Left forelimb (tissue), 1 donor: ENCODE results near the gene PARD3.

Experiments
- DNase-seq: peaks from one replicate; pipeline ENCODE4 v3.0.0-alpha.2; 2018; ENCODE audit warnings: low spot score

The PARD3 gene

DNA sequence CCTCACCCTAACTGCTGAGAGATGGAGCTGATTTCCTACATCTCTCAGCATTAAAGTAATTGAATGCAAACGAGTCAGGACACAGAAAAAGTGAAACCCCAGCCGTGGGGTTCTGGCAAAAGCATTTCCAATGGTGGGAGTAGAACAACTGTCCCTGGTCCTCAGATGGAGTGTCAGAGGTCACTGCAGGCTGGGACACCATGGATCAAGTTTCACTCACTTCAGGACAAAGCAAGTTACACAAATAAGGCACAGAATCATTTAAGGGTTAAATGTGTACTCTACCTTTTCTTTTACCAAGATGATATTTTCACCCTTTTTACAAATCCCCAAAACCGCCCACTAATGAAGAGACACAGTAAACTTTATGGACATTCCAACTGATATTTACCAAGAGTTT is 607.8 kb downstream of the PARD3 start:
- no peak for DNase-seq

DNA sequence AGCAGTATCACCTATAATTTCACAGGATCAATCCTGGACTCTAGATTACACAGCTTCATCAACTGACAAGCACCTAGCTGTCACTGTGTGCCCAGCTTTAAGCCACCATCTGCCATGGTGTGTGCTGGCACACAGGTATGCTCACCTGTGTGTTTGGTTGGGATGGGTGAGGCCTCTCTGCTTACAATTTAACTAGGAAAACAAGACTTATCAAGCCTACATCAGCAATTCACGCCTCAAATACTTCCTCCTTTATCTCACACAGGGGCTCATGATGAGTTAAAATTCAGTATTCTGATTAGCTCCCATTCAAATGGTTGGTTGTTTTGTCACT is 608.2 kb downstream of the PARD3 start:
- DNase-seq, result no peak

DNA sequence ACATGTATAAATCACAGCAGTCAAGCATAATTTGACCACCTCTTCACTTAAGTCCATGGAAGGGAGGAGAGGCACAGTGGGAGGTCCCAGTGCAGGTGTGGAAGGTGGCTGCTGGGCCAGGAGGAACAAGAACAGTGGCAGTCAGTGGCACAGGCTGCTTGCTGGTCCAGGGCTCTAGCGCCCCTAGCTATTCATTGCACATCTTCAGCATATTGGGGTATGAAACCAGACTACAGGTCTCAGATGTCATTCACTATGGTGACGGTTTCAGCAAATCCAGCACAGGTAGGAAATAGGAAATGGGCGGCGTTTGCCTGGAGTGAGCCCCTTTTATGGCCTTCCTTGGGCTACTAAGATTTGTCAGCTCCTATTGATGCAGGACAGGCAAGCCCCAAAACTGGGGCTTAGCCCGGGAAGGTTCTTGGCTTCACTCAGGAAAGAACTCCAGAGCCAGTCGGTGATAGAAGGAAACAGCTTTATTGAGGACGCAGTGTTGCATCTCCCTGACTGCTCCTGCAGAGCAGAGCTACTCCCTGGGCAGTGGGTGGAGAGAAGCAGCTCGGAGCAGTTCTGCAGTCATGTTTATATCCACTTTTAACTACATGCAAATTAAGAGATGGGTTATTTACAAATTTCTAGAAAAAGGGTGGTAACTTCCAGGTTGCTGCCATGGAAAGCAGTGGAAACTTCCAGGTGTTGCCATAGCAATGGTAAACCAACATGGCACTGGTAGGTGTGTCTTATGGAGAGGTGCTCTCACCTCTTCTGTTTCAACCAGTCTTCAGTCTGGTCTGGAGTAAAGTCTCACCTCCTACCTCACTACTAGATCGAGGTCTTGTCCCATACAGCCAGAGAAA is 608.8 kb downstream of the PARD3 start:
- DNase-seq, result no peak

DNA sequence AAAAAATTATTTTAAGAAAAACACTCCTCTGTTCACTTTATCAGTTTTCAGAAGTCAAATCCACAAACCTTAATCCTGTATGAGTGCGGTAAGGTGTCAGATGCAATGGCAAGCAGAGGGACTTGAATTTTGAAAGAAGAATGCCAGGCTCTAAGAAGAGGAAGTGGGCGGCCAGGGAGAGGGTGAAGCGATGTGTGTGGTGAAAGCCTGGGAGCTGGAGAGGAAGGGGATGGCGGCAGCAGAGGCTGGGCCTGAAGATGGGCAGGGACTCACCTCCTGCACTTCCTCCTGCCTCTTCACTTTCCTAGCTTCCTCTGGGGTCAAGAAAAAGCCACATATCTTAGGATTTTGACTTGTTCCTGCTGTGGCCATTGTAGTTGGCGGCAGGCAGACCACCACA is 609.6 kb downstream of the PARD3 start:
- DNase-seq, result no peak

DNA sequence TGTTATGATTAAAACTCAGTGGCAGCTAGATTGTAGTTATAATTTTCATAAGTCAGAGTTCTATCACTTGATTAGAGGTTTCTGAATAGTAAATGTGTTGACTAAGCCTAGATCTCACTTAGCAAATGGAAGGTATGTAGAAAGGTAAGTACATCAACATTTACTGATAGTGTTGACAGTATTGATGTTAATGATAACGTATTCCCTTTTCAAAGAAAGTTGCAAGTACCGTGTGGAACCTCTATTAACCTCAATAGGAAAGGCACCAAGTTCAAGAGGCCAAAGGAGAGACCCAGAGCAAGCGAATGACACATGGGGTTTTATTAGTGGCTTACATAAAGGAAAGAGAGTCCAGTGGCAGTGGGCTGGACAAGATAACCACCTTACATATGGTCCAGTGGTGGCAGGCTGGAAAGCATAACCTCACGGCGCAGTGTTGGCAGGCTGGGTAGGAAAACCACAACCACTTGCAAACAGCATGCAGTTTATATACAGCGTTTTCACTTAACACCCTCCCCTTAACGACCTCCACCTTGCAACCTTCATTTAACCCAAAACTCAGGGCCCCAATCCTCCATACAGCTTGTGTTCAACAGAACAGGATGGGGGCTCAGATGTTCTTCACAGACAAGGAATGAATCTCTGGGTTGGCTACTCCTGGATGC is 611.0 kb downstream of the PARD3 start:
- DNase-seq, result no peak

DNA sequence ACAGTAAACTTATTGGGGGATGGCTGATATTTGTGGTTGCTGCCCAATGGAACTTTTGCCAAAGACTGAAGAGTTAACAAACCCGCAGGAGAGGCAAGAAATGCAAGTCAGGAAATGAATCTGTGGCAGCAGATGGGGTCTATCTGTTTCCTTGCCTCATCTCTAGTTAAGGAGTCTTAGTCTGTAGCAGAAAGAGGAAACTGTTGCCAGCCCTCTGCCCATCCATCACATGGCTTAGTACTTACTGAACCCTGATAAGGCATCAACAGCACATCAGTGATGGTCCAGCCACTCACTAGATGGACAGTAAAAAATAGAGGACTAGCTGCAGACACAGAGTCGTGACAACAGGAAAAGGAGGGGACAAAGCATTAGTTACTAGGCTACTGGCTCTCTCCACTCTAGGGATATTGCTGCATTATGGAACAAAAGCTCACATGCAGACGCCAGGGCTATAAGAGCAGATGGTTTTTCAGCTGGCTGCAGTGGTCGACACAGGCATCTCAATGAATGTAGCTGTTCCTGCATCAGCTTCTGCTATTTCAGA is 614.7 kb downstream of the PARD3 start:
- DNase-seq, result no peak

DNA sequence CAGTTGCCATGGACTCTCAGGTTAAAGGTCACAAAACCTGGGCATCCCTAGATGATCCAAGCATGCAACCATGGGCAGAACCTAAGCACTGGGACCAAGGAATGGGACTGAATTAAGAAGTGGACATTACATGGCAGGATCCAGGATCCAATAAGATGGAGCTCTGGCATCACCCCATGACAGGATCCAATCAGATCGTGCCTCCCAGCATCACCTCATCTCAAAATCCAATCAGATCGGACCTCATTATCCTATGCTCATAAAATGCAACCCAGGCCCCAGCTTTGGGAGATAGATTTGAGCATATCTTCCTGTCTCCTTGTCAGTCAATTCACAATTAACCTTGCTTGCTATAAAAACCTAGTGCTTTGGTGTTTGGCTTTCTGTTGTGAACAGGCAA is 616.1 kb downstream of the PARD3 start:
- no peak for DNase-seq

DNA sequence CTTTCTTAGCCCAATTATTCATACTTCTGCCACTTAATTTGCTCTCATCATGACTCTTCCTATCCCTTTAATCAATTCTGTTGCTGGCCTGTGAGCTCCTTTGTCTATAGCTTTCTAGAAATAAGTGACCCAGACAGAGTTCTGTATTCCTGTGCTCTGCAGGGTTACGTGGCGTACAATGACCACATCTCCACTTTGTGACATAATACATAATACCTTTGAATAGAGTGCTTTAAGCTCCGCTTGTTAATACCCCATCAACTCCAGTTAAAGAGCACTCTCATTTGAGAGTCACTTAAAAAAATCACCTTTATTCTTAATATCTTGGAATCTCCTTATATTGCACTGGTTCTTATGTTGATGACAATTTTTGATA is 619.0 kb downstream of the PARD3 start:
- no peak for DNase-seq

DNA sequence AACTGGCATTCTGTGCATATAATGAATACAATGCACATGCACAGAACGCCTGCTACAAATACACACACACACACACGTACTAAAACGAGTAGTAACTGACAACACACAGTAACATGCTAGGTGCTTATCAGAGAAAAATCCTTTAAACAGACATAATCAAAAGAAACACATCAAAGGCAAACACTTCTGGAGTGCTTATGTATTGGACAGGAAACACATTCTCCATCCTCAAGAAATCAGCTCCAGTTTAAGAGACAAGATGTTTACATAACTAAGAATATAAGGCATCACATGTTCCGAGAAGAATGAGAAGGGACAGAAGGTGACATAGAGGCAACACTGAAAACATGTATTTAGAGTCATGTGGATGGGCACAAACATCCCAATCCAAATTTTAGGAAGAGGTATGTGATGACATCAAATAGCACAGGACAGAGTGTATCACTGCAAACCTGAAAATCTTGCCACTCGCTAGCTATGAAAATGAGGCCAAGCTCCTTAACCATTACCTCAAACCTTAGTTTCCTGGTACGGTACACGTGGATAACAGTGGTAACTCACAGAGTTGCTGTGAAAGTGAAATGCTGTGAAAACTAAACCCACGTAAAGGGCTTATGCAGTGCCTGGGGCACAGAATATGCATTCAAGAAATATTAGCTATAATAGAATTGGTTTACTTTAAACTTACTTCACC is 619.6 kb downstream of the PARD3 start:
- DNase-seq, result no peak

DNA sequence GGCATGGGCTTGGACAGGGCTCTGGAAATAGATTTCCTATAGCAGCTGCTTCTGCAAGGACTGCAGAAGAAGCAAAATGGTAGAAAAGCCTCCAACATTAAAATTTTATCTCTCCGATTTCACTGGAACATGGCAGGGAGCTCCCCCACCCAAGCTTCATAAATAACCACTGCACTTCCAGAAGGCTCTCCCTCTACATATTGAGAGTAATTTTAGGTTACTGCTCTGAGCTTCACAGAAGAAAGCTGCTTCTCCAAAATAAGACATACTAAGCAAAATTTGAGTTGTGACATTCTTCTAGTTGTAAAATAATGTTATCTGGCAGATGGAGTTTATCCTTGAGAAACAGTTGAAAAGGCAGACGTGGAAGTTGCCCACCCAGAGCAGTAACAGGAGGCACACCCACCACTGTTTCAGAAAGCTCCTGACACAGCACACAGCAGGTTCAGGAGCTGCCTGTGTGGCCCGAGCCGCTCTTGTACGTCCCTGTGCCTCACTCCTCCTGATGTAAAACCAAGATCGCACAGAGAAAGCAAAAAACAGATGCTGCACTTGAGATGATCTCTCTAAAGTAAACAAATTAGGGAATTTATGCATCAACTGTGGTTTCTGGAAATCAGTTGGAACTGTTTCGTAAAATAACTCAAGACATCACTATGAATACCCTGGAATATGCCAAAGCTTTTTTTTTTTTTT is 621.0 kb downstream of the PARD3 start:
- no peak for DNase-seq

DNA sequence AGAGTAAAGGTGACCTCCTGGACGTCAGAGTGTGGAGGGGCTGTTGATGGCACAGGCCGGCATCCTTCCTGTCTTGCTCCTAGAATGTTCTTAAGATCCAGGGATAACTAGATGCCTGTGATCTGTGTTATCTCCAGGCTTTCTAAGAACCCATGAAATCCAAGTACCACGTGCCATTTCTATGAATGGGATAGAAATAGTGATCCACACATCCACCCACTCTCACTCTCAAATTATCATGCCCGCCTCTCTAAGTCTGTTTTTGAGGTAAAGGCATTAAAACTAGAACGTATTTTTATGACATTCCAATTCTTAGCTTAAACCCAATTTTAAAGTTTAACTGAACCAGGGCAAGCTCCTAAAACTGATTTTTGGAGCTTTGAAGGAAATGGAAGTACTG is 622.5 kb downstream of the PARD3 start:
- no peak for DNase-seq

DNA sequence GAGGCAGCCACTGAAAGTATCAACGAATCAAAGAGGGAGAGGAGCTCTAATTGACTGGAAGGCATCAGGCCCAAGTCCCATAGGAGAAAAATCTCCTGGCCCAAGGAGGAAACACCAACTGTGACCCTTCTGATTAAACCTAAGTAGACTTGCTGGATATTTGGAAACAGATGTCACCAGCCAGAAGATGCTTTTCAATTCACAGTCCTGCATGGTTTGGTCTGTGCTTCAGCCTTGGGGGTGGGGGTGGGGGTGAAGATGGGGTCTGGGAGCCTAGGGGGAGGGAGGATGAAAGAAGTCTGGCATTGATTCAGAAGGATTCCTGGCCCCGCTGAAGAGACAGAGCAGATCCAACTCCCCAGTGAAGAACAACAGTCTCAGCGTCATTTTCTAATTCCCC is 623.7 kb downstream of the PARD3 start:
- no peak for DNase-seq

DNA sequence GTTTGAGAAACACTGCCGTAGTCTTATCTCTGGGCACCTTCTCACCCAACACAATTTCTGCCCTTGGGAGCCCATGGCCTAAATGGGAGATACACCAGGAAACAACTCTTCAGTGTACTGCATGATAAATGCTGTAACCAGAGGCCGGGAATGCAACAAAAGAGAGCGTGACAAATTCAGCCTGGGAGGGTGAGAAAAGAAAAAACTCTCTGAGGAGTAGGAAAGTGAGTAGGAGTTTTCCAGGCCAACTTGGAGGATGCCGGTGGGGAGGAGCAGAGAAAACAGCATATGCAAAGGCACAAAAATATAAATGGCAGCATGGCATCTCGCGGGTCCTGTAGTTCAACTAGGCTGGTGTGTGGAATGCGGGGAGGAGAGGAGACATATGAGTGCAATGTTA is 624.5 kb downstream of the PARD3 start:
- DNase-seq, result no peak

DNA sequence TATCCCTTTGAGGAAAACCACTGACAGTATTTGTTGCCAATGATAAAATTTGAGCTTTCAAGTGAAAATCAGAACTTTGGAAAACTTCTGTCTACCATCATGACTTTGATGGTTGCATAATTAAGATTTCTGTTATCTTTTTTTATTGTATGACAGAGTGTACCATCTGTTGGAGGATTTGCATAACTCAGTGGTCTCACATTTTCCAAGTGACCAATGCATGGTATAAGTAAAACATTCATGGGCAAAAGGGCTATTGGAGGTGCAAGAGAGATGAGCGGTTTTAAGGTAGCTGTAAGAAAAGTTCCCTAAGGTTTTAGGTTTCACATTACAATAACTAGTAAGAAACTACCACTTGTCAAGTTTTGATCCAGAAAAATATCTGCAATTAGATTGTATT is 625.3 kb downstream of the PARD3 start:
- no peak for DNase-seq

DNA sequence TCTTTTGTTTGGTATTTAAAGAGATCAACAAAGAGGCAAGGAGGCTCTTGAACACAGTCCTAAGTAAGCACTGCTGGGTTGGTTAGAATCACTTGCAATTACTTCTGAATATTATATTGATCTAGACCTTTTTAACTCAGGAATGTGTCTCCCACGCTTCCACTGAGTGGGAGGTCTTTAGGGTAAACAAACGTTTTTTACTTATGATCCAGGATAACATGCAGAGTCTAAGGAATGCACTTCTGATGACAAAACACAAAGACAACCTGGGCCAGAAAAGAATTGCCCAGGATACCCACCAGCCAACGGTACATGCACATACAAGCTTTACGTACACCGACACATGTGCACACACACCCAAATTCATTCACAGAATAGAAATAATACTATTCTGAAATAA is 626.9 kb downstream of the PARD3 start:
- DNase-seq, result no peak

DNA sequence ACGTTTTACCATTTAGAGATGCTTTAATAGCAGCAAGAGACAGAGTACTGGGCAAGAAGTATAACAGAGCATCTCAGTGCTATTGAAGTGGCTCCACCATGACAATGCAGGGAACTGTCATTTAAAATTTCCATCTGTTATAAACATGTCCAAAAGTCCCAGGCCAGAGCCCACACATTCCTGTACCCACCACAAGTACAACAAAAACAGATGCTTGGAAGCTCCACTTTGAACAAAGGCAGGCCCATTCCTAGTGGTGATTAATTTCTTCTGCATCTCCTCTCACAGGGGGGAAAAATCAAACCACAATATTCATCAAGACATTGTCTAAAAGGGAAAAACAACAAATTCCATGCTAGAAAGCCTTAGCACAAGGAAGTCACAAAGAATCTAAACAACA is 627.9 kb downstream of the PARD3 start:
- DNase-seq, result no peak

DNA sequence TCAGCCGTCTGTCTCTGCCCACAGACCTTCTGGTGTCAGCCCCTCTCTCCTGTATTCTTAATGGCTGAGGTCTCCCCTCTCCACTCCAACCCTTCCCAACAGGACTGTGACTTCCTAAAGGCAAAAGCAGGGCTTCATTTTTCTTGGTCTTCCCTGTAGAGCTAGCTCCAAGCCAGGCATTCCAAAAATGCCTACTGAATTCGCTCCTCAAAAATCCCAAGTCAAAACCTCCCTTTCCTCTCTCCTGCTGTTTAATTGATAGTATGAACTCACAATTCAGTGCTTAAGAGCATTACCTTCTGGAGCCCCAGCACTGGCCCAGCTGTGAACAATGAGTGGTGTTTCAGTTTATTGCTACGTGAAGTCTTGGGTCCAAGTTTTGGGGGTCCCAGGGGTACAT is 628.4 kb downstream of the PARD3 start:
- DNase-seq, result no peak

DNA sequence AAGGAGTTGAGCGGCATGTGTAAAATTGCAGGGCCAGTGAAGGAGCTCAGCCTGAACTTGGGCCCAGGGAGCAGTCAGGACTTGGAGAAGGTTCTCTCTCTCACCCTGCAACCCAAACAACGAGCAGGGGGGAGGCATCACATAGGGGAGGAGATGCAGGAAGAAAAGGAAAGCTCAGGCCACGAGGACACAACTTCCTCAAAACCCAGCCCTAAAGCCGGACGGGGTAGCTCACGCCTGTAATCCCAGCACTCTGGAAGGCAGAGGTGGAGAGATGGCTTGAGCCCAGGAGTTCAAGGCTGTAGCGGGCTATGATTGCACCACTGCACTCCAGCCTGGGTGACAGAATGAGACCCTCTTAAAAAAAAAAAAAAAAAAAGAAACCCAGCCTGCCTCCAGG is 629.1 kb downstream of the PARD3 start:
- no peak for DNase-seq

DNA sequence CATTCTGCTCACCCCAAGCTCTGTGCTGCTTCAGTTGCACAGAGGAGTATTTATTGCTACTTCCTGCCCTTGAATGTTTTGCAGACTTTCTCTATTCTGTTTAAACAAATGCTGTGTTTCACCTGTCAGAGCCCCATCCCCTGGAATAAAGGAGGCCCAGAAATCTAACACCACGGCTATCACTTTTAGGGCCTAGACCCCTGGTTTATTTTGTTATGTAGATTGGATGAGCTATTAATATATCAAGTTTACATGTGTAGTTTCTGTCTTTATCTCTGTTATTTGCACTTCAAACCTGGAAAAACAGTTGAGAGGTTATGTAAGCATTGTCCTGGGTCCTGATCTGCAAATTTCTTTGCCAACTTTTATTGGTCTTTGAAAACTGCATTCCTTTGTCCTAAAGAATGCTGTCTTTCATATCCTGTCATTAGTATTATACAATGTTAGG is 630.1 kb downstream of the PARD3 start:
- no peak for DNase-seq

DNA sequence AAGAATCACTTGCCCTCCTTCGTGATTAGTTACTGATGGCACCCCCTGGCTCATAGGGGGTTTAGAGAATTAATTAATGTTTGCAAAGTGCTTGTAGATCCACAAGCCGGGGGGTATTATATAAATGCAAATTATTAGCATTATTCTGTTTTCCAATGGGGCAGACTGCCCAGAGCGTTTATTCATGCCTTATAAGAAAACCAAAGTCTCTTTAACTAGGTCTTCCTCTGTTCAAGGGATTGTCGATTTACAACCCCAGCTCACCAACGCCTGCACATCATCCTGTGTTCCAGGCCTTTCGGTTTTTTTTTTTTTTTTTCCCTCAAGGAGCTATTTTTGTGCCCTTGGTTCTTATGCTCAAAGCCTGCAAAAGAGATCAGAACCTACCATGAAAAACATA is 630.7 kb downstream of the PARD3 start:
- DNase-seq, result no peak

DNA sequence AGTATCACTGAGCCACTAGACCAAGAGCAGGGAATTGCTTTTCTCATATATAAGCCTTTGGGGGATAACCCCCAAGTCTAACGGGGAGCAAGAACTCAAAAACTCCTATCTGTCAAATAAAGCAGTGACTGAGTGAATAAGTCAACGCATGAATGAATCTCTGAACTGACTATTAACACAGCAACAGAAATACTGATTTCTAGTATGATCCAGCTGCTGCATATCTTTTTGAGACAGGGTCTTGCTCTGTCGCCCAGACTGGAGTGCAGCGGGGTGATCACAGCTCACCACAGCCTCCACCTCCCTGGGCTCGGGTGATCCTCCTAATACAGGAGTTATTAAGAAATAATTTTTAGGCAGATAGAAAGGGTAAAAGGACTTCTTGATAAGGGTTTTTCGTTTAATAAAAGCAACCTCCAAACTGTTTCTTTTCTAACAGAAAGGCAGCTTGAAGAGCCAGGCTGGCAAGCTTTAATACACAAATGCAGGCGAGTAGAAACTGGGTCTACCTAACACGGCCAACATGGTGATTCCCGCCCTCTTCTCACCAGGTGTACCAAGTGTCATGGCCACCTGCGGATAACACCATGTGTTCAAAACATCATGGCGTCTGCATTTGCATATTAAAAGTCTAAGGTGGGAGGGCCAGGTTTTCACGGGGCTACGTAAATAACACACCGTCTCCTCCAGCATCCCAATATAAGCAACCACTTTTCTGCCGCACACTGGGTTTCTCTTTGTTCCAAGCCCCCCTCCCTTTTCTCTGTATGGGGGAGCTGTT is 631.9 kb downstream of the PARD3 start:
- DNase-seq, result no peak
